Mammary microvascular endothelial cell (primary cell): ENCODE measurements around the gene NXPE2. TPM values are rescaled to one million over a fixed set of nuclear protein-coding genes. Genes with fewer than 3 reads are reported as not detected.

Experiments
- total RNA-seq: library from RNA; depleted of rRNA; stranded (reverse); fragments of >200 nt; gene quantifications from 2 replicates; pipeline ENCODE4 v1.2.3, GENCODE V29; 2015

The NXPE2 gene
- not detected in 2 replicates for total RNA-seq

DNA sequence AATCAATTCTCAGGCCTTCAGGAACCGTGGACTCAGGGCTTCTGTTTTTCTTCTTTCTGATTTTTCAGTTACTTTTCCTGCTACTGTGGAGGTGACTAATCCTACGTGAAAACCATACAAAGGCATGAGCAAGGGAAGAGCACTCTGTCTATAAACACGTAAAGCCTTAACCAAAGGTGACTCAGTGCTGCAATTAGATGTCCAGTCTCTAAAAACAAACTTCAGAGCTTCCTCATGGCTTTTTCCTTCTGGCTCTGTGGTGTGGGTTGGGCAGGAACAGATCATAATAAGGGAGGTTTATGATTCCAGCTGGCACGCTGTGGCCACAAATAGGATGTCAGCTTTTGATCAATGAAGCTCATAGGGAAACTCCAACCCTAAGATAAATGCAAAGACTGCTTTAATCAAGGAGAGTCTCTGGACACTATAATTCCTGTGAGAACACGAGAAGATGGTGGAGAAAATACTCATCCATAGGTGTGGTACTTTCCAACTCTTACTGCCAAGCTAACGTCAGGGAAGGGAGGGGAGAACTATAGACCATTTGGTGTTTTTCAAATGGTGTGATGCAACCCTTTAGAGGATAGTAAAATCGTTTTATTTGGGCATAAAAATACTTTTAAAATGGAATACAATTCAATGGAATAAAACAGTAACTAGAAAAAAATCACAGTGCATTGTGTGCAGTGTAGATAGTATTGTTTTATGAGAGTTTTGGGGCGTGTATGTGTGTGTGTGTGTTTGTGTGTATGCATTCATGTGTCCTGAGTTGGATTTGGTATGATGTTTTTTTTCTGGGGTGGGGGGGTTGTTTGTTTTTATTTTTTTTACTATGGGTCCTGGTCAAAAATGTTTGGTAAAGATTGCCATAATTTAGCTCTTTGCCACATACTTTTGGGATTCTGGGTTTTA, at the start of gene NXPE2:
Gene NXPE2 (plus strand): TSS at position 403 of the 912 bp plus-strand sequence. CDS start 49 bp downstream, at position 452.

Other genes with a start within 250 kb of the NXPE2 start
- gene REXO2, start 239.1 kb upstream of the NXPE2 start, total RNA-seq: 150 and 193 TPM in 2 replicates
- gene NXPE1, start 118.6 kb upstream of the NXPE2 start, total RNA-seq: not detected in 2 replicates
- not detected in 2 replicates for gene NXPE4, start 82.7 kb upstream of the NXPE2 start, total RNA-seq